Hepatocyte (in vitro differentiated cells): ENCODE results near the gene CLIC6. TPM values are rescaled to one million over a fixed set of nuclear protein-coding genes. Genes with fewer than 3 reads are reported as not detected.

ENCODE experiments used
- DNase-seq: peaks from one replicate; pipeline ENCODE4 v3.0.0-alpha.2; 2016; ENCODE audit warnings: low spot score
- H2AFZ ChIP-seq: fragments of 200-600 bp; sonication (generic); 2 replicates; pipeline ENCODE4 v1.6.0; 2016; ENCODE audit warnings: antibody characterized with exemption, mild to moderate bottlenecking
- H3K27ac ChIP-seq: fragments of 200-600 bp; sonication (generic); 2 replicates; pipeline ENCODE4 v1.5.1; 2016; ENCODE audit warnings: mild to moderate bottlenecking
- H3K27me3 ChIP-seq: fragments of 200-600 bp; sonication (generic); 2 replicates; pipeline ENCODE4 v1.6.1; 2016
- H3K36me3 ChIP-seq: fragments of 200-600 bp; sonication (generic); replicated peaks from 2 replicates; pipeline ENCODE4 v1.5.1; 2016; ENCODE audit warnings: low read depth; ENCODE audit not compliant: insufficient read depth
- H3K4me1 ChIP-seq: fragments of 200-600 bp; sonication (generic); 2 replicates; pipeline ENCODE4 v1.5.1; 2016; ENCODE audit warnings: mild to moderate bottlenecking, moderate library complexity; ENCODE audit not compliant: insufficient read depth
- H3K4me2 ChIP-seq: fragments of 200-600 bp; sonication (generic); 2 replicates; pipeline ENCODE4 v1.6.0; 2016
- H3K4me3 ChIP-seq: fragments of 200-600 bp; sonication (generic); 2 replicates; pipeline ENCODE4 v1.5.1; 2016; ENCODE audit warnings: mild to moderate bottlenecking
- H3K79me2 ChIP-seq: fragments of 200-600 bp; sonication (generic); 2 replicates; pipeline ENCODE4 v1.6.0; 2017; ENCODE audit warnings: mild to moderate bottlenecking
- H3K9me2 ChIP-seq: fragments of 200-600 bp; sonication (generic); replicated peaks from 2 replicates; pipeline ENCODE4 v1.6.0; 2017; ENCODE audit warnings: mild to moderate bottlenecking; ENCODE audit not compliant: insufficient read depth
- H3K9me3 ChIP-seq: fragments of 200-600 bp; sonication (generic); 2 replicates; pipeline ENCODE4 v1.5.1; 2016; ENCODE audit warnings: low read depth, mild to moderate bottlenecking
- H4K20me1 ChIP-seq: fragments of 200-600 bp; sonication (generic); 2 replicates; pipeline ENCODE4 v1.6.0; 2016; ENCODE audit warnings: mild to moderate bottlenecking; ENCODE audit not compliant: insufficient read depth, poor library complexity, severe bottlenecking
- EZH2 ChIP-seq: fragments of 200-600 bp; sonication (generic); IDR thresholded peaks from 2 replicates; pipeline ENCODE4 v1.6.1; 2016; ENCODE audit warnings: antibody characterized with exemption, mild to moderate bottlenecking, borderline replicate concordance
- EZH2phosphoT487 ChIP-seq: fragments of 200-600 bp; sonication (generic); IDR thresholded peaks from one replicate; pipeline ENCODE4 v1.6.1; 2018; ENCODE audit warnings: antibody characterized with exemption, mild to moderate bottlenecking, low read depth, moderate library complexity; ENCODE audit not compliant: unreplicated experiment, severe bottlenecking
- WGBS: methylation state at CpG from one replicate; pipeline ENCODE4 v1.1.6; 2016; ENCODE audit warnings: low lambda C conversion rate; ENCODE audit errors: missing lambda C conversion rate; 5-methylcytosine and 5-hydroxymethylcytosine counted together
- polyA plus RNA-seq: library from polyadenylated mRNA; unstranded; fragments of >200 nt; fragmentation: Nextera tagmentation; extraction: Ambion mirVana; gene quantifications from 2 replicates; pipeline ENCODE4 v1.2.1, GENCODE V29; 2016
- total RNA-seq: library from RNA; depleted of rRNA; stranded (reverse); fragments of >200 nt; gene quantifications from 2 replicates; pipeline ENCODE4 v1.2.3, GENCODE V29; 2014
- TF ChIP-seq, protein P1 (sequence below): fragments of 200-600 bp; sonication (generic); IDR thresholded peaks from 2 replicates; pipeline ENCODE4 v1.5.1; 2016; ENCODE audit warnings: antibody characterized with exemption, mild to moderate bottlenecking; ENCODE audit not compliant: poor library complexity

CLIC6 gene
- total and polyA plus RNA-seq, 2 experiments from 2014 or later, result 9.9 to 16.7 TPM

DNA sequence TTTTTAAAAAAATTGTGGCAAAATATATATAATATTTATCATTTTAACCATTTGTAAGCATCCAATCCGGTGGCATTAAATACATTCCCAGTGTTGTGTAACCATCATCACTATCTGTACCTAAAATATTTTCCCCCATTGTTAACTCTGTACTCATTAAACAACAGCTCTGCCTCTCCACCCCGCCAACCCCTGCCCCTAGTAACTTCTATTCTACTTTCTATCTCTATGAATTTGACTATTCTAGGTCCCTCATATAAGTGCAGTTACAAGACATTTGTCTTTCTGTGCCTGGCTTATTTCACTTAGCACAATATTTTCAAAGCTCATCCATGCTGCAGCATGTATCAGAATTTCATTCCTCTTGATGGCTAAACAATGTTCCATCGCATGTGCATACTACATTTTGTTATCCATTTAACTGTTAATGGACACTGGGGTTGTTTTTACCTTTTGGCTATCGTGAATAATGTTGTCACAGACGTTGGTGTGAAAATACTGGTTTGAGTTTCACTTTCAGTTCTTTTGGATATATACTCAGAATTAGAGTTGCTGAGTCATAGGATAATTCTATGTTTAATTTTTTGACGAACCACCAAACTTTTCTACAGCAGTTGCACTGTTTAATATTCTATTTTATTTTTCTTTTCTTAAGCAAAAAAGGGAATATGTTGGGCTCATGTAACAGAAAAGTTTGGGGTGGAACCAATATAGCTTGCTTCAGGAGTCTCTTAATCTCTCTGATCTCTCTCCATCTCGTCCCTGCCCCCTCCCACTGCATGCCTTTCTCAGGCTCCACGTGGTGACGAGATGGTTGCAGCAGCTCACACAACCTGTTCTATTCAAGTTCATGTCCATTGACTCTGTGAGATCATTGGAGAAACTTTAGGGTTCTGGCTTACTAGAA lies 28.7 kb upstream of the CLIC6 start:
- Histone ChIP-seq H3K27ac (no peak overlapping the region), H3K36me3 (no peaks in the 10 kb centered on the region), H4K20me1 (no peaks in the 10 kb centered on the region), H3K4me1 (no peaks in the 10 kb centered on the region), H3K4me2 (no peak overlapping the region), H3K4me3 (no peak overlapping the region), H2AFZ (no peak overlapping the region), H3K79me2 (no peaks in the 10 kb centered on the region), H3K9me3 (no peaks in the 10 kb centered on the region), H3K27me3 (no peaks in the 10 kb centered on the region), H3K9me2 (no peaks in the 10 kb centered on the region)
- WGBS, result 63% methylated on average over 9 of the region's 9 CpGs
- DNase-seq, result no peak
- TF ChIP-seq EZH2, result no peak
- TF ChIP-seq, protein P1, sequence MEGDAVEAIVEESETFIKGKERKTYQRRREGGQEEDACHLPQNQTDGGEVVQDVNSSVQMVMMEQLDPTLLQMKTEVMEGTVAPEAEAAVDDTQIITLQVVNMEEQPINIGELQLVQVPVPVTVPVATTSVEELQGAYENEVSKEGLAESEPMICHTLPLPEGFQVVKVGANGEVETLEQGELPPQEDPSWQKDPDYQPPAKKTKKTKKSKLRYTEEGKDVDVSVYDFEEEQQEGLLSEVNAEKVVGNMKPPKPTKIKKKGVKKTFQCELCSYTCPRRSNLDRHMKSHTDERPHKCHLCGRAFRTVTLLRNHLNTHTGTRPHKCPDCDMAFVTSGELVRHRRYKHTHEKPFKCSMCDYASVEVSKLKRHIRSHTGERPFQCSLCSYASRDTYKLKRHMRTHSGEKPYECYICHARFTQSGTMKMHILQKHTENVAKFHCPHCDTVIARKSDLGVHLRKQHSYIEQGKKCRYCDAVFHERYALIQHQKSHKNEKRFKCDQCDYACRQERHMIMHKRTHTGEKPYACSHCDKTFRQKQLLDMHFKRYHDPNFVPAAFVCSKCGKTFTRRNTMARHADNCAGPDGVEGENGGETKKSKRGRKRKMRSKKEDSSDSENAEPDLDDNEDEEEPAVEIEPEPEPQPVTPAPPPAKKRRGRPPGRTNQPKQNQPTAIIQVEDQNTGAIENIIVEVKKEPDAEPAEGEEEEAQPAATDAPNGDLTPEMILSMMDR, result no peak
- no peak for TF ChIP-seq EZH2phosphoT487

DNA sequence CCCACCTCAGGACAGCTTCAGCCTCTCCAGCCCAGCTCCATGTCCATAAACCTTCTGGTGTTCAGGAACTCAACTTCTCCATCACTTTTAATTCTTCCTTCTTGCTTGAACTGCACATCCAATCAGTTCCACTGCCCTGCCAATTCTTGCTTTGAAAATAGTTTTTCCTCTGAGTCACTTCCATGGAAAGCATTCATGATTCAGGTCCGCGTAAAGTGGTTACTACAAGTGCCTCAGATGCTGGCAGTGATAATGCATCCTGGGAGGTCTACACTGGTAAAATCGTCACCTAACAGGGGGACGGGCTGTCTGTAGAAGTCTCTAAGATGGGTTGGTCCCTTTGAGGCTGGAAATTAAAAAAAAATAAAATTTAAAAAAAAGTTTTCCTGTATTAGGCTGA lies 27.9 kb upstream of the CLIC6 start:
- TF ChIP-seq EZH2 (no peak), EZH2phosphoT487 (no peak)
- TF ChIP-seq, protein P1, result no peak
- Histone ChIP-seq H3K36me3 (no peaks in the 10 kb centered on the region), H3K4me2 (no peak overlapping the region), H4K20me1 (no peaks in the 10 kb centered on the region), H3K4me1 (no peaks in the 10 kb centered on the region), H3K27me3 (no peaks in the 10 kb centered on the region), H3K79me2 (no peaks in the 10 kb centered on the region), H3K4me3 (no peak overlapping the region), H2AFZ (no peak overlapping the region), H3K9me3 (no peaks in the 10 kb centered on the region), H3K9me2 (no peaks in the 10 kb centered on the region), H3K27ac (no peak overlapping the region)
- DNase-seq, result no peak
- WGBS, result 84% methylated on average over 4 of the region's 4 CpGs

DNA sequence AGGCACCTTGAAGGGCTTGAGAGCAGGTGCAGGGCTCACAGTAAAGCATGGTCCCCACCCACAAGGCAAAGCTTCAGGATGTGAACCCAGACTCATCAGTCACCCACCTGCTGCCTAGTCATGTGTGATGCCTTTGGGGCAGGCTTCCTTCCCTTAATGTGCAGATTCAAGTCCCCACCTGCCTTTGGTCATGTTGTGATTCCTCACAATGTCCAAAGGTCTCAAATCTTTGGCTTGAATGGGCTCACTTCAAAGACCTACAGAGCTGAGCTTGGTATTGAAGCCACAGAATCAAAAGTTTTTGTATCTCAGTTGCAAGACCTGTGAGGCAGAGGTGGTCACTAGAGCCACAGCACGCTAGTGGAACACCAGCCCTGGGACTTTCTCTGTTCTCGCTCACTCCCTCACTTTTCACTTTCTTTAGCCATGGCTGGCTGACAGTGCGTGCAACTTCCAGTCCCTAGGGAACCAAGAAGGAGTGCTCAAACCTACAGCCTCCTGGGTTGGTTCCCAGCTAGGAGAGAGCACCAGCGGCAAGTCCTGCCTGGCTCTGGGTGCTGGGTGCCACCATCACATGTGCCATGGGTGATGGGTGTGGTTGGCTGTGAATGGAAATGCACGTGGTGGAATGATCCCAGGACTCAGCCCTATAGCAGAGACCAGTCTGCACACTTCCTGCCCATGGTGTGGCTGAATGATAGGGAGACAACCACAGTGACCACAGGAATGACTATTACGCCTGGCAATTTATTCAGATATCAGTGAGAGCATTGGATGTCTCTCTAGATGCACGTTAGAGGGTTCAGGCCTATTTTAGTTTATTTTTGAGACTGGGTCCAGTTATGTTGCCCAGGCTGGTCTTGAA lies 26.4 kb upstream of the CLIC6 start:
- H3K27me3 ChIP-seq, result no peaks in the 10 kb centered on the region
- TF ChIP-seq EZH2phosphoT487, result no peak
- H3K4me1 ChIP-seq, result no peaks in the 10 kb centered on the region
- no peak overlapping the region for H2AFZ ChIP-seq
- H3K27ac ChIP-seq, result no peak overlapping the region
- 91% methylated on average over 7 of the region's 7 CpGs for WGBS
- no peaks in the 10 kb centered on the region for H3K36me3 ChIP-seq
- no peaks in the 10 kb centered on the region for H3K9me3 ChIP-seq
- H4K20me1 ChIP-seq, result no peaks in the 10 kb centered on the region
- no peaks in the 10 kb centered on the region for H3K9me2 ChIP-seq
- DNase-seq, result no peak
- H3K4me3 ChIP-seq, result no peak overlapping the region
- H3K79me2 ChIP-seq, result no peaks in the 10 kb centered on the region
- H3K4me2 ChIP-seq, result no peak overlapping the region

DNA sequence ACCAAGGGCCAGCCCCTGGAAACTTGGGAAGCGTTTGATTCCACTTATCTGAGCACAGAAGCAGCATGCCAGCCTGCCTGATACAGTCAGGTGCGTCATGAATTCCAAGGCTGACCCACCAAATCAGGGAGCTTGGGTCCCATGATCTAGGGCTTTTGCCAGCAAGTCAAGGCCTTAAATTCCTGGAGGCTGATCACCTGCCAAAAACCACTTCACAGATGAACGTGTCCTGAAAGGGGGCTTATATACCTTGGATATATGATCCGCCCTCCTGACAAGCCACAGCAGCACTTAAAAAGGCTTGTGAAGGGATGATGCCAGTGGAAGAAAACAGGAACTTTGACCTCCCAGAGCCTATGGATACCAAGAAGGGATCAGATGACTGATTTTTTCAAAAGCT lies 24.0 kb upstream of the CLIC6 start:
- Histone ChIP-seq H3K79me2 (no peaks in the 10 kb centered on the region), H3K27me3 (no peaks in the 10 kb centered on the region), H2AFZ (no peak overlapping the region), H3K4me1 (no peaks in the 10 kb centered on the region), H3K4me3 (no peak overlapping the region), H3K9me3 (no peaks in the 10 kb centered on the region), H3K4me2 (no peak overlapping the region), H4K20me1 (no peaks in the 10 kb centered on the region), H3K9me2 (no peaks in the 10 kb centered on the region), H3K36me3 (no peaks in the 10 kb centered on the region), H3K27ac (no peak overlapping the region)
- no peak for DNase-seq
- WGBS, result 82% methylated on average over 4 of the region's 4 CpGs
- TF ChIP-seq, protein P1, result no peak
- TF ChIP-seq EZH2 (no peak), EZH2phosphoT487 (no peak)
